ENCODE measurements around the gene MAPT.
A peak's percentile ranks its signal among the peaks of the same experiment; 100 is the strongest.
"Not testable (repeated sequence)": the region's sequence is repeated elsewhere in the genome, so short reads cannot be mapped to it uniquely, and the experiment has no call there.

The MAPT gene

GRCh38 chr17:45935197-45935709 lies 40.9 kb downstream of the MAPT start:
- Histone ChIP-seq H3K4me1 (ENCODE audit: control insufficient read depth, low read depth, low read length) (no peaks in the 10 kb centered on the region), H3K36me3 (ENCODE audit: control insufficient read depth, low read depth, low read length) (no peaks in the 10 kb centered on the region), H3K9ac (ENCODE audit: low read length) (no peak overlapping the region), H3K27me3 (ENCODE audit: control insufficient read depth, insufficient read depth, low read length) (no peaks in the 10 kb centered on the region), H3K4me3 (ENCODE audit: low read length) (no peak overlapping the region), H3K27ac (ENCODE audit: low read length) (no peak overlapping the region), H3K9me3 (ENCODE audit: control insufficient read depth, low read depth, low read length) (no peaks in the 10 kb centered on the region)

- Histone ChIP-seq H3K27me3 (ENCODE audit: control insufficient read depth, insufficient read depth, low read length) (no peaks in the 10 kb centered on the region), H3K36me3 (ENCODE audit: control insufficient read depth, low read depth, low read length) (no peaks in the 10 kb centered on the region), H3K4me3 (ENCODE audit: low read length) (no peak overlapping the region), H3K4me1 (ENCODE audit: control insufficient read depth, low read depth, low read length) (no peaks in the 10 kb centered on the region), H3K27ac (ENCODE audit: low read length) (no peak overlapping the region), H3K9ac (ENCODE audit: low read length) (no peak overlapping the region), H3K9me3 (ENCODE audit: control insufficient read depth, low read depth, low read length) (no peaks in the 10 kb centered on the region)
Measured at GRCh38 chr17:45935710-45936509, 41.6 kb downstream of the MAPT start.

- Histone ChIP-seq H3K4me1 (ENCODE audit: control insufficient read depth, low read depth, low read length) (no peaks in the 10 kb centered on the region), H3K4me3 (ENCODE audit: low read length) (no peak overlapping the region), H3K27ac (ENCODE audit: low read length) (no peak overlapping the region), H3K36me3 (ENCODE audit: control insufficient read depth, low read depth, low read length) (no peaks in the 10 kb centered on the region), H3K9ac (ENCODE audit: low read length) (no peak overlapping the region), H3K9me3 (ENCODE audit: control insufficient read depth, low read depth, low read length) (no peaks in the 10 kb centered on the region), H3K27me3 (ENCODE audit: control insufficient read depth, insufficient read depth, low read length) (no peaks in the 10 kb centered on the region)
Measured at GRCh38 chr17:45936610-45937009, 42.3 kb downstream of the MAPT start.

GRCh38 chr17:45937186-45937585 lies 42.8 kb downstream of the MAPT start:
- H3K4me1 ChIP-seq (ENCODE audit: control insufficient read depth, low read depth, low read length); H3K27ac ChIP-seq (ENCODE audit: low read length); H3K9ac ChIP-seq (ENCODE audit: low read length); H3K27me3 ChIP-seq (ENCODE audit: control insufficient read depth, insufficient read depth, low read length); H3K4me3 ChIP-seq (ENCODE audit: low read length); H3K9me3 ChIP-seq (ENCODE audit: control insufficient read depth, low read depth, low read length); H3K36me3 ChIP-seq (ENCODE audit: control insufficient read depth, low read depth, low read length): not testable (repeated sequence)

- no peak overlapping the region for H3K27ac ChIP-seq (ENCODE audit: low read length)
- no peaks in the 10 kb centered on the region for H3K36me3 ChIP-seq (ENCODE audit: control insufficient read depth, low read depth, low read length)
- H3K4me1 ChIP-seq (ENCODE audit: control insufficient read depth, low read depth, low read length) = peaks cover 12% of the 10 kb centered on the region
- H3K9ac ChIP-seq (ENCODE audit: low read length) = no peak overlapping the region
- H3K9me3 ChIP-seq (ENCODE audit: control insufficient read depth, low read depth, low read length) = no peaks in the 10 kb centered on the region
- no peaks in the 10 kb centered on the region for H3K27me3 ChIP-seq (ENCODE audit: control insufficient read depth, insufficient read depth, low read length)
- no peak overlapping the region for H3K4me3 ChIP-seq (ENCODE audit: low read length)
Measured at GRCh38 chr17:45939395-45939794, 45.0 kb downstream of the MAPT start.

GRCh38 chr17:45940293-45940692 lies 45.9 kb downstream of the MAPT start:
- Histone ChIP-seq H3K4me1 (ENCODE audit: control insufficient read depth, low read depth, low read length) (peaks cover 12% of the 10 kb centered on the region), H3K27me3 (ENCODE audit: control insufficient read depth, insufficient read depth, low read length) (no peaks in the 10 kb centered on the region), H3K4me3 (ENCODE audit: low read length) (no peak overlapping the region), H3K9me3 (ENCODE audit: control insufficient read depth, low read depth, low read length) (no peaks in the 10 kb centered on the region), H3K36me3 (ENCODE audit: control insufficient read depth, low read depth, low read length) (no peaks in the 10 kb centered on the region), H3K27ac (ENCODE audit: low read length) (no peak overlapping the region), H3K9ac (ENCODE audit: low read length) (no peak overlapping the region)

GRCh38 chr17:45940826-45941225 lies 46.5 kb downstream of the MAPT start:
- Histone ChIP-seq H3K9ac (ENCODE audit: low read length) (no peak overlapping the region), H3K27ac (ENCODE audit: low read length) (no peak overlapping the region), H3K4me3 (ENCODE audit: low read length) (no peak overlapping the region), H3K4me1 (ENCODE audit: control insufficient read depth, low read depth, low read length) (peaks cover 12% of the 10 kb centered on the region), H3K27me3 (ENCODE audit: control insufficient read depth, insufficient read depth, low read length) (no peaks in the 10 kb centered on the region), H3K9me3 (ENCODE audit: control insufficient read depth, low read depth, low read length) (no peaks in the 10 kb centered on the region), H3K36me3 (ENCODE audit: control insufficient read depth, low read depth, low read length) (no peaks in the 10 kb centered on the region)

GRCh38 chr17:45941395-45941794 lies 47.0 kb downstream of the MAPT start:
- H3K9me3 ChIP-seq (ENCODE audit: control insufficient read depth, low read depth, low read length) = no peaks in the 10 kb centered on the region
- H3K4me3 ChIP-seq (ENCODE audit: low read length) = no peak overlapping the region
- no peak overlapping the region for H3K9ac ChIP-seq (ENCODE audit: low read length)
- no peaks in the 10 kb centered on the region for H3K36me3 ChIP-seq (ENCODE audit: control insufficient read depth, low read depth, low read length)
- H3K27me3 ChIP-seq (ENCODE audit: control insufficient read depth, insufficient read depth, low read length) = no peaks in the 10 kb centered on the region
- no peak overlapping the region for H3K27ac ChIP-seq (ENCODE audit: low read length)
- H3K4me1 ChIP-seq (ENCODE audit: control insufficient read depth, low read depth, low read length) = peaks cover 12% of the 10 kb centered on the region

GRCh38 chr17:45942284-45942683 lies 47.9 kb downstream of the MAPT start:
- Histone ChIP-seq H3K27ac (ENCODE audit: low read length) (no peak overlapping the region), H3K9ac (ENCODE audit: low read length) (no peak overlapping the region), H3K36me3 (ENCODE audit: control insufficient read depth, low read depth, low read length) (no peaks in the 10 kb centered on the region), H3K9me3 (ENCODE audit: control insufficient read depth, low read depth, low read length) (no peaks in the 10 kb centered on the region), H3K4me1 (ENCODE audit: control insufficient read depth, low read depth, low read length) (peaks cover 12% of the 10 kb centered on the region), H3K27me3 (ENCODE audit: control insufficient read depth, insufficient read depth, low read length) (no peaks in the 10 kb centered on the region), H3K4me3 (ENCODE audit: low read length) (no peak overlapping the region)

GRCh38 chr17:45946841-45947256 lies 52.5 kb downstream of the MAPT start:
- Histone ChIP-seq H3K4me3 (ENCODE audit: low read length) (no peak overlapping the region), H3K27me3 (ENCODE audit: control insufficient read depth, insufficient read depth, low read length) (peaks cover 10% of the 10 kb centered on the region), H3K4me1 (ENCODE audit: control insufficient read depth, low read depth, low read length) (peaks cover 18% of the 10 kb centered on the region), H3K9ac (ENCODE audit: low read length) (no peak overlapping the region), H3K36me3 (ENCODE audit: control insufficient read depth, low read depth, low read length) (no peaks in the 10 kb centered on the region), H3K9me3 (ENCODE audit: control insufficient read depth, low read depth, low read length) (no peaks in the 10 kb centered on the region), H3K27ac (ENCODE audit: low read length) (no peak overlapping the region)

GRCh38 chr17:45948498-45948880 lies 54.1 kb downstream of the MAPT start:
- H3K4me1 ChIP-seq (ENCODE audit: control insufficient read depth, low read depth, low read length) = peaks cover 8% of the 10 kb centered on the region
- H3K27ac ChIP-seq (ENCODE audit: low read length) = no peak overlapping the region
- peaks cover 10% of the 10 kb centered on the region for H3K27me3 ChIP-seq (ENCODE audit: control insufficient read depth, insufficient read depth, low read length)
- no peaks in the 10 kb centered on the region for H3K36me3 ChIP-seq (ENCODE audit: control insufficient read depth, low read depth, low read length)
- H3K4me3 ChIP-seq (ENCODE audit: low read length) = peak overlapping the region; percentile 37
- no peaks in the 10 kb centered on the region for H3K9me3 ChIP-seq (ENCODE audit: control insufficient read depth, low read depth, low read length)
- H3K9ac ChIP-seq (ENCODE audit: low read length) = peak overlapping the region; percentile 18
